Endothelial cell (in vitro differentiated cells): ENCODE measurements around the gene ABCA12. TPM values are rescaled to one million over a fixed set of nuclear protein-coding genes. Genes with fewer than 3 reads are reported as not detected.

Experiments used
- DNase-seq: peaks from one replicate; pipeline ENCODE4 v3.0.0; 2021; ENCODE audit warnings: low spot score
- H3K27ac Mint-ChIP-seq: one replicate; pipeline ENCODE4 v1.8.0; 2021; ENCODE audit warnings: mixed read lengths, inconsistent platforms; ENCODE audit not compliant: unreplicated experiment
- H3K27me3 Mint-ChIP-seq: one replicate; pipeline ENCODE4 v1.8.0; 2021; ENCODE audit warnings: mild to moderate bottlenecking, moderate library complexity, mixed read lengths, inconsistent platforms; ENCODE audit not compliant: unreplicated experiment
- H3K36me3 Mint-ChIP-seq: one replicate; pipeline ENCODE4 v1.8.0; 2021; ENCODE audit warnings: mild to moderate bottlenecking, low read depth, mixed read lengths, inconsistent platforms; ENCODE audit not compliant: unreplicated experiment
- H3K4me1 Mint-ChIP-seq: one replicate; pipeline ENCODE4 v1.8.0; 2021; ENCODE audit warnings: mild to moderate bottlenecking, mixed read lengths, inconsistent platforms; ENCODE audit not compliant: unreplicated experiment
- H3K4me3 Mint-ChIP-seq: one replicate; pipeline ENCODE4 v1.8.0; 2021; ENCODE audit warnings: mild to moderate bottlenecking, mixed read lengths, inconsistent platforms; ENCODE audit not compliant: unreplicated experiment
- H3K9me3 Mint-ChIP-seq: one replicate; pipeline ENCODE4 v1.8.0; 2021; ENCODE audit warnings: mixed read lengths, inconsistent platforms; ENCODE audit not compliant: unreplicated experiment
- long read RNA-seq: library from polyadenylated mRNA; unstranded; transcript quantifications from one replicate; pipeline ENCODE4 v2.0.0, GENCODE V29; 2020; ENCODE audit not compliant: unreplicated experiment
- total RNA-seq: library from RNA; stranded (reverse); fragmentation: NEBNext Ultra II Directional; extraction: Animal tissue kit (Norgen Biotek cat#: 25700); gene quantifications from one replicate; pipeline ENCODE4 v1.2.1, GENCODE V29; 2021; ENCODE audit not compliant: unreplicated experiment
- TF ChIP-seq, protein P1 (sequence below): fragments of 200-600 bp; sonication (generic); IDR thresholded peaks from one replicate; pipeline ENCODE4 v1.5.0; 2021; ENCODE audit warnings: antibody characterized with exemption; ENCODE audit not compliant: unreplicated experiment

ABCA12 gene, protein sequence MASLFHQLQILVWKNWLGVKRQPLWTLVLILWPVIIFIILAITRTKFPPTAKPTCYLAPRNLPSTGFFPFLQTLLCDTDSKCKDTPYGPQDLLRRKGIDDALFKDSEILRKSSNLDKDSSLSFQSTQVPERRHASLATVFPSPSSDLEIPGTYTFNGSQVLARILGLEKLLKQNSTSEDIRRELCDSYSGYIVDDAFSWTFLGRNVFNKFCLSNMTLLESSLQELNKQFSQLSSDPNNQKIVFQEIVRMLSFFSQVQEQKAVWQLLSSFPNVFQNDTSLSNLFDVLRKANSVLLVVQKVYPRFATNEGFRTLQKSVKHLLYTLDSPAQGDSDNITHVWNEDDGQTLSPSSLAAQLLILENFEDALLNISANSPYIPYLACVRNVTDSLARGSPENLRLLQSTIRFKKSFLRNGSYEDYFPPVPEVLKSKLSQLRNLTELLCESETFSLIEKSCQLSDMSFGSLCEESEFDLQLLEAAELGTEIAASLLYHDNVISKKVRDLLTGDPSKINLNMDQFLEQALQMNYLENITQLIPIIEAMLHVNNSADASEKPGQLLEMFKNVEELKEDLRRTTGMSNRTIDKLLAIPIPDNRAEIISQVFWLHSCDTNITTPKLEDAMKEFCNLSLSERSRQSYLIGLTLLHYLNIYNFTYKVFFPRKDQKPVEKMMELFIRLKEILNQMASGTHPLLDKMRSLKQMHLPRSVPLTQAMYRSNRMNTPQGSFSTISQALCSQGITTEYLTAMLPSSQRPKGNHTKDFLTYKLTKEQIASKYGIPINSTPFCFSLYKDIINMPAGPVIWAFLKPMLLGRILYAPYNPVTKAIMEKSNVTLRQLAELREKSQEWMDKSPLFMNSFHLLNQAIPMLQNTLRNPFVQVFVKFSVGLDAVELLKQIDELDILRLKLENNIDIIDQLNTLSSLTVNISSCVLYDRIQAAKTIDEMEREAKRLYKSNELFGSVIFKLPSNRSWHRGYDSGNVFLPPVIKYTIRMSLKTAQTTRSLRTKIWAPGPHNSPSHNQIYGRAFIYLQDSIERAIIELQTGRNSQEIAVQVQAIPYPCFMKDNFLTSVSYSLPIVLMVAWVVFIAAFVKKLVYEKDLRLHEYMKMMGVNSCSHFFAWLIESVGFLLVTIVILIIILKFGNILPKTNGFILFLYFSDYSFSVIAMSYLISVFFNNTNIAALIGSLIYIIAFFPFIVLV (N-terminal part only)
- total RNA-seq, result not detected
- long read RNA-seq, result 0 reads

DNA sequence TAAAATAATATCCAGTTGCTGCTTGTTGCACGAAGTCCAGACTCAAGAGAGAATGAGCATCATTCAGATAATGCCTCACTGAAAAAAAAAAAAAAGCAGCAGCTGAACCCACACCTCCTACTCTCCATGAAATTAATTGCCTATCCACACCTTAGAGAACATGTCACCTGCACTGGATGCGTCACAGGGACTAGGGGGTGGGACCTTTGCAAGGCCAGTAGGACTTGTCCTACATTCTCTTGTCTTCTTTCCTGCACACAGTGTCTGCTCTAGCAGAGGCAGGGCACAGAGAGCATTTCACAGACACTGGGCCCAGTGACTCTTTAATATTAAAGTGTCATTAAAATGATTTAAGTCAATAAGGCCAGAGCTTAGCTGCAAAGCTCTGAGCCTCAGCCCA lies at the start of gene ABCA12:
Gene ABCA12, minus strand, starts transcription at position 148 of the 400 bp plus-strand sequence. CDS start 418 bp downstream, outside the sequence.
- no peak within 1 kb of the TSS for H3K27ac Mint-ChIP-seq
- TF ChIP-seq, protein P1, sequence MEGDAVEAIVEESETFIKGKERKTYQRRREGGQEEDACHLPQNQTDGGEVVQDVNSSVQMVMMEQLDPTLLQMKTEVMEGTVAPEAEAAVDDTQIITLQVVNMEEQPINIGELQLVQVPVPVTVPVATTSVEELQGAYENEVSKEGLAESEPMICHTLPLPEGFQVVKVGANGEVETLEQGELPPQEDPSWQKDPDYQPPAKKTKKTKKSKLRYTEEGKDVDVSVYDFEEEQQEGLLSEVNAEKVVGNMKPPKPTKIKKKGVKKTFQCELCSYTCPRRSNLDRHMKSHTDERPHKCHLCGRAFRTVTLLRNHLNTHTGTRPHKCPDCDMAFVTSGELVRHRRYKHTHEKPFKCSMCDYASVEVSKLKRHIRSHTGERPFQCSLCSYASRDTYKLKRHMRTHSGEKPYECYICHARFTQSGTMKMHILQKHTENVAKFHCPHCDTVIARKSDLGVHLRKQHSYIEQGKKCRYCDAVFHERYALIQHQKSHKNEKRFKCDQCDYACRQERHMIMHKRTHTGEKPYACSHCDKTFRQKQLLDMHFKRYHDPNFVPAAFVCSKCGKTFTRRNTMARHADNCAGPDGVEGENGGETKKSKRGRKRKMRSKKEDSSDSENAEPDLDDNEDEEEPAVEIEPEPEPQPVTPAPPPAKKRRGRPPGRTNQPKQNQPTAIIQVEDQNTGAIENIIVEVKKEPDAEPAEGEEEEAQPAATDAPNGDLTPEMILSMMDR, result no peak
- H3K36me3 Mint-ChIP-seq, result no peaks in the 10 kb centered on the region
- H3K27me3 Mint-ChIP-seq, result no peaks in the 10 kb centered on the region
- no peak within 1 kb of the TSS for H3K4me3 Mint-ChIP-seq
- no peaks in the 10 kb centered on the region for H3K4me1 Mint-ChIP-seq
- no peak for DNase-seq
- H3K9me3 Mint-ChIP-seq, result no peaks in the 10 kb centered on the region

DNA sequence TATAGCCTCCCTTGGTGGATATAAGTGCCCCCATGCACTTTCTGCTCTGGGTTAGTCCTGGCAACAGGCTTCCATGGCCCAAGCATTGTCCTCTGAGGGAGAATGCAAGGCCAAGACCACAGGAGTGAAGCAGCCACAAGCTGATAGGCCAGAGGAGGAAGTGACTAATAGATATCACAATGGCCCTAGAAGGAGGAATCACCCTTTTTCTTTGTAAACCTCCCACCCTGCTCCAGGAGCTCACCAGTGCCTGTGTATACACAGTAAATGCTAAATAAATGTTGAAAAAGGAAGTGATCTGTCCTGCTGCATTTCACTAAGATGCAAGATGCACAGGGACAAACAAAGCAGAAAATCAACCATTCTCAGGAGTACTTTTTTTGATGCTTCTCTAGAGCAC lies 49.7 kb upstream of the ABCA12 start:
- H3K9me3 Mint-ChIP-seq, result no peaks in the 10 kb centered on the region
- H3K4me1 Mint-ChIP-seq, result no peaks in the 10 kb centered on the region
- H3K36me3 Mint-ChIP-seq, result no peaks in the 10 kb centered on the region
- no peak overlapping the region for H3K27ac Mint-ChIP-seq
- no peak overlapping the region for H3K4me3 Mint-ChIP-seq
- TF ChIP-seq, protein P1, result no peak
- peaks cover 1% of the 10 kb centered on the region for H3K27me3 Mint-ChIP-seq
- no peak for DNase-seq

DNA sequence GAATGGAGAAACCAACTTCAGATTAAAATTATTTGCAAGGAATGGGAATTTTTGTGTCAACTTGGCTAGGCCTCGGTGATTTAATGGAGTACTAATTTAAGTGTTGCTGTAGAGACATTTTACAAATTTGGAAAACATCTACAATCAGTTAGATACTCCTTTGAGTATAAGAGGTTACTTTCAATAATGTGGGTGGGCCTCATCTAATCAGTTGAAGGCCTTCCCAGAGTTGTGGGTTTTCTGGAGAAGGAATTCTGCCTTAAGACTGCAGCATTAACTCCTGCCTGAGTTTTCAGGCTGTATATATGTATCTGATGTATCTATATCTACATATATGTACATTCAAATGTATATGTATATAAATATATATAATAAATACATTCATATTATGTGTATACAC lies 47.6 kb upstream of the ABCA12 start:
- no peak for DNase-seq
- Mint-ChIP-seq H3K4me3 (no peak overlapping the region), H3K4me1 (no peaks in the 10 kb centered on the region), H3K36me3 (no peaks in the 10 kb centered on the region), H3K9me3 (no peaks in the 10 kb centered on the region), H3K27me3 (peaks cover 3% of the 10 kb centered on the region), H3K27ac (no peak overlapping the region)
- TF ChIP-seq, protein P1, result no peak

DNA sequence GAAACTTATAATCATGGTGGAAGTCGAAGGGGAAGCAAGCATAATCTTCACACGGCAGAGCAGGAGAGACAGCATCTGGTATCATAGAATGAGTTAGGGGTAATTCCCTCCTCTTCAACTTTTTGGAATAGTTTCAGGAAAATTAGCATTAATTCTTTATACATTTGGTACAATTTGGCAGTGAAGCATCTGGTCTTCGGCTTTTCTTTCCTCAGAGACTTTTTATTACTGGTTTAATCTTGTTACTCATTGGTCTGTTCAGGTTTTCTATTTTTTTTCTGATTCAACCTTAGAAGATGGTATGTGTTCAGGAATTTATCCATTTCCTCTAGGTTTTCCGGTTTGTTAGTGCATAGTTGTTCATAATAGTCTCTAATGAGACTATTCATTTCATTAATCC lies 39.7 kb upstream of the ABCA12 start:
- Mint-ChIP-seq H3K27ac (no peak overlapping the region), H3K27me3 (peaks cover 2% of the 10 kb centered on the region), H3K9me3 (no peaks in the 10 kb centered on the region), H3K4me1 (no peaks in the 10 kb centered on the region), H3K36me3 (no peaks in the 10 kb centered on the region), H3K4me3 (no peak overlapping the region)
- TF ChIP-seq, protein P1, result no peak
- no peak for DNase-seq
